ENCODE data around the gene RTN1. TPM values are rescaled to one million over a fixed set of nuclear protein-coding genes. Genes with fewer than 3 reads are reported as not detected.

The RTN1 gene
- total RNA-seq, 1 experiment from 2014 or later, result 1.1 TPM

DNA sequence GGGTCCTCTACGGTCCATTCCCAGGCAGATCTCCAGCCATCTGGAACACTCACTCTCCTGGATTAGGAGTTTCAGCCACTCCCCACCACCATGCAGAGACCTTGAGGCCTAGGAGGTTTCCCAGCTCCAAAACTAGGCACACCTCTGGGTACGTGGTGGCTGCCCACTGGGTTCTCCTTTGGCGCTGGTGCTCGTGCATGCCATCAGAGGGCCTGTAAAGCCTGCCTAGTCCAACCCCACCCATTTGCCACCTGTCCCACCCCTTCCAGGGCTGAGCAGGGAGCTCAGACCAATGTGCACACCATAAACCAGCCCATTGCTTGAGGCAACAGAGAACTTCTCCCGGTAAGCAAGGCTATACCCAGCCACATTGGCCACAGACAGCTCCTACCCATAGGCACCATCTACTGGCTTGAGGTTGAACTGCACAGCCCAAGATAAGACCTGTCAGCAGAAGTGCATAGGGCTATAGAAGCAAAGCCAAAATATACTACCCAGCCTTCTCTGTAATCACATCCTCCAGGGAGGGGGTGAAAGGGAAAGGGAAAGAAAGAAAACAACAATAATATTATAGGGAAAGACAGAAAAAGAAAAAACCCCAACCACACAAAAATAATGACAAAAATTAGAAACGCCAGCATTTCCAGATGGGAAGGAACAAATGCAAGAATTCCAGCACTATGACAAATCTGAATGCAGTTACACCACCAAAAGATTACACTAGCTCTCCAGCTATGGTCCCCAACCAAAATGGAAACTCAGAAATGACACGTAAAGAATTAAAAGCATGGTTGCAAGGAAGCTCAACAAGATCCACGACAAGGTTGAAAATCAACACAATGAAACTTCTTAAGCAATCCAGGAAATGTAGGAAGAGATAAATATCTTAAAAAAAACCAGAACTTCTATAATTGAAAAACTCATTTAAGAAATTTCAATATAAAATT lies 182.1 kb downstream of the RTN1 start:
- no peaks in the 10 kb centered on the region for H3K27me3 Mint-ChIP-seq (ENCODE audit: low read depth)
- DNase-seq (ENCODE audit: low spot score) (peak; percentile 76), ATAC-seq (peak; percentile 100)
- TF ChIP-seq PRRX2 (CRISPR knock-in tag; IDR thresholded peaks at IDR 0.05) (no peak), ZNF396 (CRISPR knock-in tag; IDR thresholded peaks at IDR 0.05; ENCODE audit: borderline replicate concordance) (no peak), CTCF (IDR thresholded peaks at IDR 0.05) (peak; percentile 68)
- no peaks in the 10 kb centered on the region for H3K36me3 Mint-ChIP-seq
- ChIA-PET CTCF (interaction anchor here (0.6 to 2.1 kb wide), 18 partner anchors 10 to 505 kb away, joined by 3 to 19 read pairs (median 3); partner anchors contain the start of gene RTN1), POLR2A (no interaction called here)
- no peak overlapping the region for H3K27ac Mint-ChIP-seq
- H3K4me1 Mint-ChIP-seq, result peaks cover 3% of the 10 kb centered on the region
- no peak overlapping the region for H3K4me3 Mint-ChIP-seq
- peaks cover 9% of the 10 kb centered on the region for H3K9me3 Mint-ChIP-seq

DNA sequence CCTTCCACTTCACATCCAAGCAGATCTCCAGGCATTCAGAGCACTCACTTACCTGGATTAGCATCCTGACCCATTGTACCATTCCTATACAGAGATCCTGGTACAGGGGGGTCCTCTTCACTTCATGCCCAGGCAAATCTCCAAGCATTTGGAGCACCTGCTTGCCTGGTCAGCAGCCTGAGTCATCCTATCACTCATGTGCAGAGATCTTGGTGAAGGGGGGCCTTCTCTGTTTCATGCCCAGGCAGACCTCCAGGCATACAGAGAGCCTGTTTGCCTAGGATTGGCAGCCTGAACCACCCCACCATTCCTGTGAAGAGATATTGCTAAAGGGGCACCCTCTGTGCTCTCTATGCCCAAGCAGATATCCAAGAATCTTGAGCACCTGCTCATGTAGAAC lies 182.9 kb downstream of the RTN1 start:
- TF ChIP-seq GABPB1 (CRISPR knock-in tag; IDR thresholded peaks at IDR 0.05) (no peak), GRHL2 (CRISPR knock-in tag; IDR thresholded peaks at IDR 0.05; ENCODE audit: insufficient replicate concordance, severe bottlenecking) (no peak), MXD4 (CRISPR knock-in tag; IDR thresholded peaks at IDR 0.05; ENCODE audit: borderline replicate concordance) (no peak), ZMAT4 (CRISPR knock-in tag; IDR thresholded peaks at IDR 0.05) (no peak), ZNF263 (CRISPR knock-in tag; IDR thresholded peaks at IDR 0.05; ENCODE audit: low read depth) (no peak)
- TF ChIP-seq, protein P1, sequence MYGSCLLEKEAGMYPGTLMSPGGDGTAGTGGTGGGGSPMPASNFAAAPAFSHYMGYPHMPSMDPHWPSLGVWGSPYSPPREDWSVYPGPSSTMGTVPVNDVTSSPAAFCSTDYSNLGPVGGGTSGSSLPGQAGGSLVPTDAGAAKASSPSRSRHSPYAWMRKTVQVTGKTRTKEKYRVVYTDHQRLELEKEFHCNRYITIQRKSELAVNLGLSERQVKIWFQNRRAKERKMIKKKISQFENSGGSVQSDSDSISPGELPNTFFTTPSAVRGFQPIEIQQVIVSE (CRISPR knock-in tag; IDR thresholded peaks at IDR 0.05; ENCODE audit: borderline replicate concordance), result no peak
- DNase-seq (ENCODE audit: low spot score) (no peak), ATAC-seq (no peak)
- Mint-ChIP-seq H3K4me1 (peaks cover 9% of the 10 kb centered on the region), H3K9me3 (peaks cover 9% of the 10 kb centered on the region), H3K27ac (no peak overlapping the region), H3K36me3 (no peaks in the 10 kb centered on the region), H3K4me3 (no peak overlapping the region), H3K27me3 (ENCODE audit: low read depth) (no peaks in the 10 kb centered on the region)
- CTCF ChIA-PET, result interaction anchor here (0.7 to 2.1 kb wide), 13 partner anchors 9 to 274 kb away, joined by 3 to 19 read pairs (median 3); partner anchors contain the start of gene RTN1
- POLR2A ChIA-PET, result no interaction called here

- Mint-ChIP-seq H3K9me3 (no peaks in the 10 kb centered on the region), H3K27ac (no peak overlapping the region), H3K36me3 (no peaks in the 10 kb centered on the region), H3K27me3 (ENCODE audit: low read depth) (no peaks in the 10 kb centered on the region), H3K4me3 (no peak overlapping the region), H3K4me1 (peaks cover 13% of the 10 kb centered on the region)
- ChIA-PET CTCF (interaction anchor here (1.3 to 3.3 kb wide), 2 partner anchors 9 to 104 kb away, joined by 4 to 17 read pairs; partner anchors contain the start of gene CCDC175), POLR2A (no interaction called here)
- DNase-seq (ENCODE audit: low spot score) (no peak), ATAC-seq (no peak; the same call in 1 of the 2 replicates)
- TF ChIP-seq KAT7 (CRISPR knock-in tag; IDR thresholded peaks at IDR 0.05; ENCODE audit: borderline replicate concordance) (no peak), CTCF (IDR thresholded peaks at IDR 0.05) (no peak), ZNF425 (CRISPR knock-in tag; conservative IDR thresholded peaks at IDR 0.05) (no peak), ZNF416 (CRISPR knock-in tag; IDR thresholded peaks at IDR 0.05) (no peak), EMX1 (CRISPR knock-in tag; IDR thresholded peaks at IDR 0.05) (no peak)
- TF ChIP-seq, protein P2, sequence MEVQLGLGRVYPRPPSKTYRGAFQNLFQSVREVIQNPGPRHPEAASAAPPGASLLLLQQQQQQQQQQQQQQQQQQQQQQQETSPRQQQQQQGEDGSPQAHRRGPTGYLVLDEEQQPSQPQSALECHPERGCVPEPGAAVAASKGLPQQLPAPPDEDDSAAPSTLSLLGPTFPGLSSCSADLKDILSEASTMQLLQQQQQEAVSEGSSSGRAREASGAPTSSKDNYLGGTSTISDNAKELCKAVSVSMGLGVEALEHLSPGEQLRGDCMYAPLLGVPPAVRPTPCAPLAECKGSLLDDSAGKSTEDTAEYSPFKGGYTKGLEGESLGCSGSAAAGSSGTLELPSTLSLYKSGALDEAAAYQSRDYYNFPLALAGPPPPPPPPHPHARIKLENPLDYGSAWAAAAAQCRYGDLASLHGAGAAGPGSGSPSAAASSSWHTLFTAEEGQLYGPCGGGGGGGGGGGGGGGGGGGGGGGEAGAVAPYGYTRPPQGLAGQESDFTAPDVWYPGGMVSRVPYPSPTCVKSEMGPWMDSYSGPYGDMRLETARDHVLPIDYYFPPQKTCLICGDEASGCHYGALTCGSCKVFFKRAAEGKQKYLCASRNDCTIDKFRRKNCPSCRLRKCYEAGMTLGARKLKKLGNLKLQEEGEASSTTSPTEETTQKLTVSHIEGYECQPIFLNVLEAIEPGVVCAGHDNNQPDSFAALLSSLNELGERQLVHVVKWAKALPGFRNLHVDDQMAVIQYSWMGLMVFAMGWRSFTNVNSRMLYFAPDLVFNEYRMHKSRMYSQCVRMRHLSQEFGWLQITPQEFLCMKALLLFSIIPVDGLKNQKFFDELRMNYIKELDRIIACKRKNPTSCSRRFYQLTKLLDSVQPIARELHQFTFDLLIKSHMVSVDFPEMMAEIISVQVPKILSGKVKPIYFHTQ (CRISPR knock-in tag; IDR thresholded peaks at IDR 0.05), result no peak
- TF ChIP-seq, protein P3, sequence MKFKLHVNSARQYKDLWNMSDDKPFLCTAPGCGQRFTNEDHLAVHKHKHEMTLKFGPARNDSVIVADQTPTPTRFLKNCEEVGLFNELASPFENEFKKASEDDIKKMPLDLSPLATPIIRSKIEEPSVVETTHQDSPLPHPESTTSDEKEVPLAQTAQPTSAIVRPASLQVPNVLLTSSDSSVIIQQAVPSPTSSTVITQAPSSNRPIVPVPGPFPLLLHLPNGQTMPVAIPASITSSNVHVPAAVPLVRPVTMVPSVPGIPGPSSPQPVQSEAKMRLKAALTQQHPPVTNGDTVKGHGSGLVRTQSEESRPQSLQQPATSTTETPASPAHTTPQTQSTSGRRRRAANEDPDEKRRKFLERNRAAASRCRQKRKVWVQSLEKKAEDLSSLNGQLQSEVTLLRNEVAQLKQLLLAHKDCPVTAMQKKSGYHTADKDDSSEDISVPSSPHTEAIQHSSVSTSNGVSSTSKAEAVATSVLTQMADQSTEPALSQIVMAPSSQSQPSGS (CRISPR knock-in tag; IDR thresholded peaks at IDR 0.05; ENCODE audit: borderline replicate concordance, low read depth), result no peak
- TF ChIP-seq, protein P4, sequence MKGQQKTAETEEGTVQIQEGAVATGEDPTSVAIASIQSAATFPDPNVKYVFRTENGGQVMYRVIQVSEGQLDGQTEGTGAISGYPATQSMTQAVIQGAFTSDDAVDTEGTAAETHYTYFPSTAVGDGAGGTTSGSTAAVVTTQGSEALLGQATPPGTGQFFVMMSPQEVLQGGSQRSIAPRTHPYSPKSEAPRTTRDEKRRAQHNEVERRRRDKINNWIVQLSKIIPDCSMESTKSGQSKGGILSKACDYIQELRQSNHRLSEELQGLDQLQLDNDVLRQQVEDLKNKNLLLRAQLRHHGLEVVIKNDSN (CRISPR knock-in tag; IDR thresholded peaks at IDR 0.05), result no peak
Observed at GRCh38 chr14:59679872-59680271, 190.7 kb downstream of the RTN1 start.

All from WTC11 (cell line).